SK-N-MC (cell line): ENCODE results near the gene ZNF697.

ENCODE experiments used
- EZH2 ChIP-seq: fragments of 200-600 bp; sonication (generic); IDR thresholded peaks from one replicate; pipeline ENCODE4 v1.6.1; 2017; ENCODE audit warnings: antibody characterized with exemption
- FOXP2 ChIP-seq: optimal IDR thresholded peaks from 2 replicates; pipeline ENCODE3; 2011; ENCODE audit warnings: mild to moderate bottlenecking, moderate library complexity; ENCODE audit not compliant: insufficient read depth; ENCODE audit errors: extremely low read length, control extremely low read depth
- POLR2AphosphoS5 ChIP-seq: IDR thresholded peaks from 2 replicates; pipeline ENCODE4 v1.6.1; 2012; ENCODE audit warnings: mild to moderate bottlenecking, low read depth, low read length, borderline replicate concordance

GRCh38 chr1:119636491-119637089, 11.5 kb downstream of the ZNF697 start:
- TF ChIP-seq EZH2 (no peak), POLR2AphosphoS5 (no peak), FOXP2 (no peak)
